Measurements from ENCODE around the gene TLDC2.

The TLDC2 gene

GRCh38 chr20:36859700-36860330 lies 16.1 kb upstream of the TLDC2 start:
- Histone ChIP-seq H3K79me2 (ENCODE audit: control insufficient read depth, insufficient read depth, low read length) (peaks cover 7% of the 10 kb centered on the region), H2BK120ac (ENCODE audit: low read depth, low read length) (no peak overlapping the region), H3K9ac (ENCODE audit: low read length) (no peak overlapping the region), H3K36me3 (ENCODE audit: control insufficient read depth, insufficient read depth, low read length) (no peaks in the 10 kb centered on the region), H3K18ac (ENCODE audit: low read length) (no peak overlapping the region), H3K56ac (ENCODE audit: low read length) (peak overlapping the region; percentile 2), H3K79me1 (ENCODE audit: low read length) (peaks cover 31% of the 10 kb centered on the region), H4K8ac (ENCODE audit: low read depth, low read length) (no peak overlapping the region), H3K4me3 (ENCODE audit: low read length) (no peak overlapping the region), H3K4ac (ENCODE audit: low read depth, low read length) (no peak overlapping the region), H2BK5ac (ENCODE audit: low read length) (no peak overlapping the region), H3K4me1 (ENCODE audit: control insufficient read depth, low read depth, low read length) (peaks cover 4% of the 10 kb centered on the region), H3K4me2 (ENCODE audit: low read length) (no peak overlapping the region), H4K5ac (ENCODE audit: low read length) (no peak overlapping the region), H2AK5ac (ENCODE audit: low read length) (no peak overlapping the region), H2BK15ac (replicated peaks; ENCODE audit: low read depth) (no peak overlapping the region), H3K27ac (ENCODE audit: low read depth, low read length) (no peak overlapping the region), H3K27me3 (ENCODE audit: insufficient read depth, low read length, poor library complexity) (no peaks in the 10 kb centered on the region), H3K23ac (ENCODE audit: low read length) (no peak overlapping the region)
- no peak for DNase-seq
- WGBS (ENCODE audit: extremely low coverage, insufficient coverage, low lambda C conversion rate) = no CpG with 5 or more reads among the region's 6 CpGs

DNA sequence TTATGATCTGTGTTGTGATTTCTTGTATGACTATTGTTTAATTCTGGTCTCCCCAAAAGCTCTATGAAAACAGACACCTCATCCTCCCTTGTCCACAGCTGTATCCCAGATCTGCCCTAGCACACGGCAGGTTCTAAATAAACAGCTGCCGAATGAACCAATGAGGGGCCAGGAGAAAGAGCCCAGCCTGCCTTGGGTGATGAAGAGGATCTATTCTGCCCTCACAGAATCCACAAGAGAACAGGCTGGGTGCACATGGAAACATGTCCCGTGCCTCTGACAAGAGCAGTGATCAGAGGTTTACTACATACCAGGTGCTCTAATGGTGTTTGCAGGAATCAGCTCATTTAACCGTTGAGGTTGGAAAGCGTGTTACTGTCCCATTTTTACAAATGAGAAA lies 15.6 kb upstream of the TLDC2 start:
- no peak overlapping the region for H3K4me2 ChIP-seq (ENCODE audit: low read length)
- H2BK15ac ChIP-seq (replicated peaks; ENCODE audit: low read depth) = no peak overlapping the region
- H3K9ac ChIP-seq (ENCODE audit: low read length) = no peak overlapping the region
- H2AK5ac ChIP-seq (ENCODE audit: low read length) = no peak overlapping the region
- WGBS (ENCODE audit: extremely low coverage, insufficient coverage, low lambda C conversion rate) = no CpG with 5 or more reads among the region's 5 CpGs
- H3K27ac ChIP-seq (ENCODE audit: low read depth, low read length) = no peak overlapping the region
- no peak overlapping the region for H2BK5ac ChIP-seq (ENCODE audit: low read length)
- H4K5ac ChIP-seq (ENCODE audit: low read length) = no peak overlapping the region
- H3K56ac ChIP-seq (ENCODE audit: low read length) = no peak overlapping the region
- peaks cover 26% of the 10 kb centered on the region for H3K79me1 ChIP-seq (ENCODE audit: low read length)
- no peaks in the 10 kb centered on the region for H3K36me3 ChIP-seq (ENCODE audit: control insufficient read depth, insufficient read depth, low read length)
- H3K4me1 ChIP-seq (ENCODE audit: control insufficient read depth, low read depth, low read length) = peaks cover 4% of the 10 kb centered on the region
- no peak overlapping the region for H3K18ac ChIP-seq (ENCODE audit: low read length)
- no peak overlapping the region for H2BK120ac ChIP-seq (ENCODE audit: low read depth, low read length)
- no peak overlapping the region for H3K23ac ChIP-seq (ENCODE audit: low read length)
- no peaks in the 10 kb centered on the region for H3K27me3 ChIP-seq (ENCODE audit: insufficient read depth, low read length, poor library complexity)
- no peak overlapping the region for H3K4ac ChIP-seq (ENCODE audit: low read depth, low read length)
- no peak for DNase-seq
- H3K4me3 ChIP-seq (ENCODE audit: low read length) = no peak overlapping the region
- no peak overlapping the region for H4K8ac ChIP-seq (ENCODE audit: low read depth, low read length)
- H3K79me2 ChIP-seq (ENCODE audit: control insufficient read depth, insufficient read depth, low read length) = peaks cover 7% of the 10 kb centered on the region

DNA sequence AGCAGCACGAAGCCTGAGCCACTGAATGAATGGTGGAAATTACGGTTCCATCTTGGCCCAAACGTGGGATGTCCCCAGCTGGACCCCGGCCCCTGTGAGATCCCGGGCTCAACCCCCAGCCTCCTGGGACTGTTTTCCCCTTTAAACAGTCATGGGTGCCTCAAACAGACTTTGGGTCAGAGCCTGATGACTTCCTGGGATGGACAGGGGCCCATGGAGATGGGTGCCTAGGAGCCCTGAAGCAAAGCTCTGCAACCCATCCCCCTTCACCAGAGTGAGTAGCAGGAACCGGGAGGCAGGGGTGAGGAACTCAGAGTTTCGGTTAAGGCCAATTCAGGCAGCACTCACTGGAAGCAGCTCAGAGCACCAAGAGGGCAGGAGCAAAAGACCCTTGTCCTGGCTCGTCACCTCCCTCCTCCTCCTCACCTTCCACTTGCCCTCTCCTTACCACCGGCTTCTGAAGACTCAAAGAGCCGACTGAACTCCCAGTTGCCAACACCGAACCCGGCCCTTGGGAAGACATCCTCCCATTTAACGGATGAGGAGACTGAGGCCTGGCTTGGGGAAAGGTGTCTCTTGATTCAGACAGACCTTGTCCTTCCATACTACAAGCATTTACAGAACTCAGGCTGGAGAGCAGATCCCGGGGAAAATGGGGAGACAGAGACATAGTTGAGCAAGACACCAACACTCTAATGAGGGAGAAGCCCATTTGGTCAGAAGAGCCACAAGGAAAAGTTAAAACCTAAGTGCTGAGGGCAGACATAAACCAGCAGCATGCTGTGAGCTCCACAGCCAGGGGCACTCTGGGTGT lies 14.9 kb upstream of the TLDC2 start:
- Histone ChIP-seq H3K4me3 (ENCODE audit: low read length) (no peak overlapping the region), H3K18ac (ENCODE audit: low read length) (no peak overlapping the region), H3K36me3 (ENCODE audit: control insufficient read depth, insufficient read depth, low read length) (no peaks in the 10 kb centered on the region), H3K79me1 (ENCODE audit: low read length) (peaks cover 24% of the 10 kb centered on the region), H3K23ac (ENCODE audit: low read length) (no peak overlapping the region), H2BK5ac (ENCODE audit: low read length) (no peak overlapping the region), H2BK120ac (ENCODE audit: low read depth, low read length) (no peak overlapping the region), H3K9ac (ENCODE audit: low read length) (peak overlapping the region; percentile 86), H3K56ac (ENCODE audit: low read length) (peak overlapping the region; percentile 94), H3K4ac (ENCODE audit: low read depth, low read length) (no peak overlapping the region), H2BK15ac (replicated peaks; ENCODE audit: low read depth) (no peak overlapping the region), H3K4me1 (ENCODE audit: control insufficient read depth, low read depth, low read length) (peaks cover 4% of the 10 kb centered on the region), H4K5ac (ENCODE audit: low read length) (no peak overlapping the region), H3K27me3 (ENCODE audit: insufficient read depth, low read length, poor library complexity) (no peaks in the 10 kb centered on the region), H3K27ac (ENCODE audit: low read depth, low read length) (no peak overlapping the region), H4K8ac (ENCODE audit: low read depth, low read length) (no peak overlapping the region), H3K79me2 (ENCODE audit: control insufficient read depth, insufficient read depth, low read length) (peaks cover 7% of the 10 kb centered on the region), H2AK5ac (ENCODE audit: low read length) (no peak overlapping the region), H3K4me2 (ENCODE audit: low read length) (peak overlapping the region; percentile 85)
- no CpG with 5 or more reads among the region's 14 CpGs for WGBS (ENCODE audit: extremely low coverage, insufficient coverage, low lambda C conversion rate)
- DNase-seq = no peak

GRCh38 chr20:36861625-36861874 lies 14.4 kb upstream of the TLDC2 start:
- Histone ChIP-seq H3K23ac (ENCODE audit: low read length) (peak overlapping the region; percentile 92), H3K27me3 (ENCODE audit: insufficient read depth, low read length, poor library complexity) (no peaks in the 10 kb centered on the region), H3K79me2 (ENCODE audit: control insufficient read depth, insufficient read depth, low read length) (peaks cover 7% of the 10 kb centered on the region), H2BK120ac (ENCODE audit: low read depth, low read length) (no peak overlapping the region), H3K4me3 (ENCODE audit: low read length) (no peak overlapping the region), H3K18ac (ENCODE audit: low read length) (no peak overlapping the region), H3K4me1 (ENCODE audit: control insufficient read depth, low read depth, low read length) (peaks cover 4% of the 10 kb centered on the region), H2BK5ac (ENCODE audit: low read length) (no peak overlapping the region), H3K9ac (ENCODE audit: low read length) (peak overlapping the region; percentile 86), H3K56ac (ENCODE audit: low read length) (peak overlapping the region; percentile 94), H2BK15ac (replicated peaks; ENCODE audit: low read depth) (no peak overlapping the region), H4K8ac (ENCODE audit: low read depth, low read length) (no peak overlapping the region), H2AK5ac (ENCODE audit: low read length) (peak overlapping the region; percentile 18), H3K4me2 (ENCODE audit: low read length) (peak overlapping the region; percentile 85), H3K79me1 (ENCODE audit: low read length) (peaks cover 24% of the 10 kb centered on the region), H3K27ac (ENCODE audit: low read depth, low read length) (no peak overlapping the region), H4K5ac (ENCODE audit: low read length) (no peak overlapping the region), H3K36me3 (ENCODE audit: control insufficient read depth, insufficient read depth, low read length) (no peaks in the 10 kb centered on the region), H3K4ac (ENCODE audit: low read depth, low read length) (no peak overlapping the region)
- no CpG with 5 or more reads among the region's 7 CpGs for WGBS (ENCODE audit: extremely low coverage, insufficient coverage, low lambda C conversion rate)
- DNase-seq = no peak

- Histone ChIP-seq H4K5ac (ENCODE audit: low read length) (no peak overlapping the region), H2BK5ac (ENCODE audit: low read length) (no peak overlapping the region), H3K18ac (ENCODE audit: low read length) (peak overlapping the region; percentile 91), H3K4me2 (ENCODE audit: low read length) (peak overlapping the region; percentile 85), H3K4me3 (ENCODE audit: low read length) (peak overlapping the region; percentile 69), H3K36me3 (ENCODE audit: control insufficient read depth, insufficient read depth, low read length) (no peaks in the 10 kb centered on the region), H3K56ac (ENCODE audit: low read length) (peak overlapping the region; percentile 94), H3K4ac (ENCODE audit: low read depth, low read length) (peak overlapping the region; percentile 41), H3K9ac (ENCODE audit: low read length) (peak overlapping the region; percentile 86), H3K23ac (ENCODE audit: low read length) (peak overlapping the region; percentile 92), H3K79me2 (ENCODE audit: control insufficient read depth, insufficient read depth, low read length) (peaks cover 7% of the 10 kb centered on the region), H2BK15ac (replicated peaks; ENCODE audit: low read depth) (no peak overlapping the region), H3K4me1 (ENCODE audit: control insufficient read depth, low read depth, low read length) (peaks cover 4% of the 10 kb centered on the region), H4K8ac (ENCODE audit: low read depth, low read length) (no peak overlapping the region), H3K27me3 (ENCODE audit: insufficient read depth, low read length, poor library complexity) (no peaks in the 10 kb centered on the region), H2AK5ac (ENCODE audit: low read length) (peak overlapping the region; percentile 18), H3K79me1 (ENCODE audit: low read length) (peaks cover 21% of the 10 kb centered on the region), H2BK120ac (ENCODE audit: low read depth, low read length) (no peak overlapping the region), H3K27ac (ENCODE audit: low read depth, low read length) (no peak overlapping the region)
- peak; percentile 71 for DNase-seq
- WGBS (ENCODE audit: extremely low coverage, insufficient coverage, low lambda C conversion rate) = no CpG with 5 or more reads among the region's 45 CpGs
These were observed 13.8 kb upstream of the TLDC2 start for GRCh38 chr20:36861875-36862801.

All from mesendoderm (in vitro differentiated cells).